Smooth muscle cell of the umbilical artery (primary cell): ENCODE results near the gene GDF7. TPM values are rescaled to one million over a fixed set of nuclear protein-coding genes. Genes with fewer than 3 reads are reported as not detected.

ENCODE experiments used
- total RNA-seq: library from RNA; depleted of rRNA; stranded (reverse); fragments of >200 nt; gene quantifications from 2 replicates; pipeline ENCODE4 v1.2.3, GENCODE V29; 2014

GDF7 gene
- under 0.01 and 0.05 TPM in 2 replicates for total RNA-seq

GRCh38 chr2:20666304-20667150, at the start of gene GDF7:
TSS of gene GDF7 (plus strand) at chr2:20667144. CDS start at chr2:20667240, 96 bp downstream.

GRCh38 chr2:20650877-20651730, 15.8 kb upstream of the GDF7 start, which contains the start of gene HS1BP3:
TSS of gene HS1BP3 (minus strand) at chr2:20651098. CDS start at chr2:20651063, 35 bp downstream.

Other genes with a start within 250 kb of the GDF7 start
- 89.1 and 102 TPM in 2 replicates for gene RHOB, start 220.1 kb upstream of the GDF7 start, total RNA-seq
- 24.3 and 32.1 TPM in 2 replicates for gene HS1BP3, start 16.0 kb upstream of the GDF7 start, total RNA-seq
- 20.8 and 28.1 TPM in 2 replicates for gene LDAH, start 156.0 kb downstream of the GDF7 start, total RNA-seq